ENCODE results near the gene DNAH6.

GRCh38 chr2:84847326-84848050 is 331.2 kb downstream of the DNAH6 start:
- TF ChIP-seq EZH2 (IDR thresholded peaks at IDR 0.05; ENCODE audit: borderline replicate concordance, low read depth, low read length, severe bottlenecking), result no peak
- no peak for TF ChIP-seq CTCF (IDR thresholded peaks at IDR 0.05; ENCODE audit: borderline replicate concordance, extremely low read depth, low read length, poor library complexity, severe bottlenecking)

All from DND-41 (cell line).